Caco-2 (cell line): Measurements from ENCODE around the gene NUDT3. TPM values are rescaled to one million over a fixed set of nuclear protein-coding genes. Genes with fewer than 3 reads are reported as not detected.

Experiments used
- BruUV-seq: library from RNA; stranded (reverse); fragments of 400-500 nt; replicated peaks from 2 replicates; lab custom pipeline; 2021; lab: Mats Ljungman, UMichigan
- CTCF ChIA-PET: fragments of 300-600 bp; sonication (Branson Sonifier 250); formaldehyde crosslinking; loops from one replicate; lab custom pipeline; 2022; ENCODE audit warnings: antibody characterized with exemption; lab: Charles Lee
- POLR2A ChIA-PET: fragments of 300-600 bp; sonication (Branson Sonifier 250); formaldehyde crosslinking; loops from one replicate; lab custom pipeline; 2022; ENCODE audit warnings: antibody characterized with exemption; lab: Charles Lee
- DNase-seq, 2 experiments: peaks; one replicate each; pipeline versions ENCODE4 v3.0.0 to v3.0.0-alpha.2; 2020 to 2022
- H3K27me3 ChIP-seq: replicated peaks from 2 replicates; pipeline ENCODE4 v1.6.0; 2011; ENCODE audit warnings: low read length; ENCODE audit not compliant: control insufficient read depth, insufficient read depth
- H3K36me3 ChIP-seq: 2 replicates; pipeline ENCODE4 v1.5.1; 2011; ENCODE audit warnings: low read length; ENCODE audit not compliant: control insufficient read depth, insufficient read depth
- H3K4me1 ChIP-seq: fragments of 250-450 bp; sonication (Bioruptor Pico); 2 replicates; pipeline ENCODE4 v1.5.1; 2020; ENCODE audit warnings: mild to moderate bottlenecking
- H3K4me3 ChIP-seq: 2 replicates; pipeline ENCODE4 v1.5.1; 2011; ENCODE audit warnings: low read depth, mild to moderate bottlenecking, control low read depth, low read length
- H3K9me3 ChIP-seq: fragments of 250-450 bp; sonication (Bioruptor Pico); 2 replicates; pipeline ENCODE4 v1.5.1; 2020; ENCODE audit warnings: mild to moderate bottlenecking, moderate library complexity
- H3K27ac Mint-ChIP-seq: one replicate; pipeline ENCODE4 v1.8.0; 2022; ENCODE audit warnings: mixed read lengths; ENCODE audit not compliant: unreplicated experiment
- H3K27me3 Mint-ChIP-seq: one replicate; pipeline ENCODE4 v1.8.0; 2022; ENCODE audit warnings: mixed read lengths; ENCODE audit not compliant: insufficient read depth, unreplicated experiment
- H3K36me3 Mint-ChIP-seq: one replicate; pipeline ENCODE4 v1.8.0; 2022; ENCODE audit warnings: mild to moderate bottlenecking, mixed read lengths; ENCODE audit not compliant: insufficient read depth, unreplicated experiment
- H3K4me1 Mint-ChIP-seq: one replicate; pipeline ENCODE4 v1.8.0; 2022; ENCODE audit warnings: low read depth, mixed read lengths; ENCODE audit not compliant: unreplicated experiment
- H3K4me3 Mint-ChIP-seq: one replicate; pipeline ENCODE4 v1.8.0; 2022; ENCODE audit warnings: mild to moderate bottlenecking, moderate library complexity, mixed read lengths; ENCODE audit not compliant: unreplicated experiment
- H3K9me3 Mint-ChIP-seq: one replicate; pipeline ENCODE4 v1.8.0; 2022; ENCODE audit warnings: mixed read lengths; ENCODE audit not compliant: unreplicated experiment
- CTCF ChIP-seq, 2 experiments: fragments of 200-600 bp in 1 of 2; IDR thresholded peaks; 1 replicate in 1 of 2; 2 replicates in 1 of 2; pipeline versions ENCODE4 v1.5.1 to v1.8.0; 2011 to 2022; ENCODE audit warnings: antibody characterized with exemption in 1 of 2, control low read depth in 1 of 2, inconsistent platforms in 1 of 2, low read depth in 1 of 2, low read length in 1 of 2, mild to moderate bottlenecking in 1 of 2, moderate library complexity in 1 of 2; ENCODE audit not compliant: insufficient read depth in 1 of 2, severe bottlenecking in 1 of 2, unreplicated experiment in 1 of 2
- intact Hi-C: fragments of 100-400 bp; cut with micrococcal nuclease; formaldehyde crosslinking; loops from one replicate; pipeline ENCODE4 v1.10.0; 2022; ENCODE audit not compliant: unreplicated experiment
- total RNA-seq: library from RNA; stranded (reverse); gene quantifications from 2 replicates; pipeline ENCODE4 v1.2.3, GENCODE V29; 2022

The NUDT3 gene
- total RNA-seq, 1 experiment from 2014 or later, result 22.9 TPM

GRCh38 chr6:34318499-34319470, 73.7 kb downstream of the NUDT3 start:
- no peaks in the 10 kb centered on the region for H3K9me3 Mint-ChIP-seq
- TSS peak; percentile 95 for BruUV-seq
- CTCF ChIA-PET, result interaction anchor here (0.5 to 1.2 kb wide), 4 partner anchors 14 to 438 kb away, joined by 3 to 6 read pairs (median 3); partner anchors contain the start of genes HMGA1, SMIM29 and SNRPC

GRCh38 chr6:34317882-34318498, 74.5 kb downstream of the NUDT3 start:
- Mint-ChIP-seq H3K9me3 (no peaks in the 10 kb centered on the region), H3K36me3 (peaks cover 5% of the 10 kb centered on the region), H3K4me1 (peaks cover 47% of the 10 kb centered on the region), H3K4me3 (no peak overlapping the region), H3K27ac (peak overlapping the region; percentile 94), H3K27me3 (no peaks in the 10 kb centered on the region)
- Histone ChIP-seq H3K27me3 (no peaks in the 10 kb centered on the region), H3K4me3 (no peak overlapping the region), H3K9me3 (no peaks in the 10 kb centered on the region), H3K36me3 (no peaks in the 10 kb centered on the region), H3K4me1 (peaks cover 62% of the 10 kb centered on the region)
- ChIA-PET CTCF (interaction anchor here (0.9 kb wide), 1 partner anchor 97 kb away, joined by 3 read pairs; no protein-coding TSS in a partner anchor), POLR2A (no interaction called here)
- DNase-seq, result no peak
- intact Hi-C loops, result loop anchor here (2.0 kb wide), 1 partner anchor 75 kb away; the partner anchor contains the start of gene NUDT3
- BruUV-seq, result no TSS peak
- no peak for TF ChIP-seq CTCF (IDR thresholded peaks at IDR 0.05; ENCODE audit: insufficient read depth in 1 of 2, low read depth in 1 of 2, low read length in 1 of 2, severe bottlenecking in 1 of 2, unreplicated experiment in 1 of 2)

More at GRCh38 chr6:34318499-34319470, 73.7 kb downstream of the NUDT3 start:
- H3K27me3 ChIP-seq, result no peaks in the 10 kb centered on the region
- Mint-ChIP-seq H3K4me3 (peak overlapping the region; percentile 46), H3K27ac (peak overlapping the region; percentile 94), H3K27me3 (no peaks in the 10 kb centered on the region), H3K36me3 (peaks cover 5% of the 10 kb centered on the region), H3K4me1 (peaks cover 44% of the 10 kb centered on the region)
- no peaks in the 10 kb centered on the region for H3K9me3 ChIP-seq
- no peak for TF ChIP-seq CTCF (IDR thresholded peaks at IDR 0.05; ENCODE audit: insufficient read depth in 1 of 2, low read depth in 1 of 2, low read length in 1 of 2, severe bottlenecking in 1 of 2, unreplicated experiment in 1 of 2)
- no peak overlapping the region for H3K4me3 ChIP-seq
- no peak for DNase-seq
- POLR2A ChIA-PET, result interaction anchor here (0.5 to 1.1 kb wide), 6 partner anchors 10 to 107 kb away, joined by 3 to 5 read pairs (median 4); no protein-coding TSS in a partner anchor
- intact Hi-C loops, result loop anchor here (2.0 kb wide), 1 partner anchor 74 kb away; the partner anchor contains the start of gene NUDT3
- peaks cover 62% of the 10 kb centered on the region for H3K4me1 ChIP-seq
- no peaks in the 10 kb centered on the region for H3K36me3 ChIP-seq

- no peaks in the 10 kb centered on the region for H3K9me3 ChIP-seq
- ChIA-PET POLR2A (no interaction called here), CTCF (interaction anchor here (0.9 kb wide), 1 partner anchor 98 kb away, joined by 3 read pairs; no protein-coding TSS in a partner anchor)
- no peaks in the 10 kb centered on the region for H3K27me3 ChIP-seq
- H3K4me3 ChIP-seq, result no peak overlapping the region
- H3K36me3 ChIP-seq, result no peaks in the 10 kb centered on the region
- Mint-ChIP-seq H3K27ac (peak overlapping the region; percentile 6), H3K27me3 (no peaks in the 10 kb centered on the region), H3K36me3 (peaks cover 5% of the 10 kb centered on the region), H3K4me3 (no peak overlapping the region), H3K4me1 (peaks cover 49% of the 10 kb centered on the region), H3K9me3 (no peaks in the 10 kb centered on the region)
- peaks cover 62% of the 10 kb centered on the region for H3K4me1 ChIP-seq
- no peak for TF ChIP-seq CTCF (IDR thresholded peaks at IDR 0.05; ENCODE audit: insufficient read depth in 1 of 2, low read depth in 1 of 2, low read length in 1 of 2, severe bottlenecking in 1 of 2, unreplicated experiment in 1 of 2)
- intact Hi-C loops, result no loop called here
- DNase-seq, result no peak
- no TSS peak for BruUV-seq
Observed at GRCh38 chr6:34317172-34317477, 75.3 kb downstream of the NUDT3 start.
